ENCODE measurements around the gene NFIA.

GRCh38 chr1:61250933-61251332, 168.6 kb downstream of the NFIA start:
- no peak for TF ChIP-seq POLR2A (IDR thresholded peaks at IDR 0.05)
- TF ChIP-seq, protein P1, sequence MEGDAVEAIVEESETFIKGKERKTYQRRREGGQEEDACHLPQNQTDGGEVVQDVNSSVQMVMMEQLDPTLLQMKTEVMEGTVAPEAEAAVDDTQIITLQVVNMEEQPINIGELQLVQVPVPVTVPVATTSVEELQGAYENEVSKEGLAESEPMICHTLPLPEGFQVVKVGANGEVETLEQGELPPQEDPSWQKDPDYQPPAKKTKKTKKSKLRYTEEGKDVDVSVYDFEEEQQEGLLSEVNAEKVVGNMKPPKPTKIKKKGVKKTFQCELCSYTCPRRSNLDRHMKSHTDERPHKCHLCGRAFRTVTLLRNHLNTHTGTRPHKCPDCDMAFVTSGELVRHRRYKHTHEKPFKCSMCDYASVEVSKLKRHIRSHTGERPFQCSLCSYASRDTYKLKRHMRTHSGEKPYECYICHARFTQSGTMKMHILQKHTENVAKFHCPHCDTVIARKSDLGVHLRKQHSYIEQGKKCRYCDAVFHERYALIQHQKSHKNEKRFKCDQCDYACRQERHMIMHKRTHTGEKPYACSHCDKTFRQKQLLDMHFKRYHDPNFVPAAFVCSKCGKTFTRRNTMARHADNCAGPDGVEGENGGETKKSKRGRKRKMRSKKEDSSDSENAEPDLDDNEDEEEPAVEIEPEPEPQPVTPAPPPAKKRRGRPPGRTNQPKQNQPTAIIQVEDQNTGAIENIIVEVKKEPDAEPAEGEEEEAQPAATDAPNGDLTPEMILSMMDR (IDR thresholded peaks at IDR 0.05), result no peak

Measured in prostate gland (tissue), 2 donors.